ENCODE measurements around the gene TXNDC5.

DNA sequence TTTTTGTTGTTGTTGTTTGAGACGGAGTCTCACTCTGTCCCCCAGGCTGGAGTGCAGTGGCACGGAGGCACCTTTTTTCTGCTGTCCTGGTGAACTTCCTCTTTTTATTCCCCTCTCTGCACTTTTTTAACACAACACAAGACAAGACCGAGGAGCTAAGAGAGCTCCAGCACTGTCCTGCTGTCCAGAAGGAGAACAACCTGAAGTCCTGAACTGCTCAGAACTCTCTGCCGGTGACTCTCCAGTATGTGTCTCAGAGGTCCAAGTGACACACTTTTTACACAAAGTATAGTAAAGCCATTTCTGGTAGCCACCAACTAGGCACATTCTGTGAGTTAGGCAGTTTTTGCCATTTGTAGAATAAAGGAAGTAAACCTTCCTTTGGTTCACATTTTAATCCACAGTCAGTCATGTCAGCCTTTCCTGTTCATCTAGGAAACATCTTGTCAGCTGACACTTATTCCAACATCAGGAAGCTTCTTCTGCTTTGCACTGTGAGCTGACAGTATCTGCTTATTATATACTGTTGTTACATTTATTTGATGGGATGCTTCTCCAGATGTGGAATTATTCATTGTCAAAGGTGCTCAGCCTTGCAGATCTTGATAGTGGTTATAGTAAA is 28.1 kb upstream of the TXNDC5 start:
- TF ChIP-seq, protein P1, sequence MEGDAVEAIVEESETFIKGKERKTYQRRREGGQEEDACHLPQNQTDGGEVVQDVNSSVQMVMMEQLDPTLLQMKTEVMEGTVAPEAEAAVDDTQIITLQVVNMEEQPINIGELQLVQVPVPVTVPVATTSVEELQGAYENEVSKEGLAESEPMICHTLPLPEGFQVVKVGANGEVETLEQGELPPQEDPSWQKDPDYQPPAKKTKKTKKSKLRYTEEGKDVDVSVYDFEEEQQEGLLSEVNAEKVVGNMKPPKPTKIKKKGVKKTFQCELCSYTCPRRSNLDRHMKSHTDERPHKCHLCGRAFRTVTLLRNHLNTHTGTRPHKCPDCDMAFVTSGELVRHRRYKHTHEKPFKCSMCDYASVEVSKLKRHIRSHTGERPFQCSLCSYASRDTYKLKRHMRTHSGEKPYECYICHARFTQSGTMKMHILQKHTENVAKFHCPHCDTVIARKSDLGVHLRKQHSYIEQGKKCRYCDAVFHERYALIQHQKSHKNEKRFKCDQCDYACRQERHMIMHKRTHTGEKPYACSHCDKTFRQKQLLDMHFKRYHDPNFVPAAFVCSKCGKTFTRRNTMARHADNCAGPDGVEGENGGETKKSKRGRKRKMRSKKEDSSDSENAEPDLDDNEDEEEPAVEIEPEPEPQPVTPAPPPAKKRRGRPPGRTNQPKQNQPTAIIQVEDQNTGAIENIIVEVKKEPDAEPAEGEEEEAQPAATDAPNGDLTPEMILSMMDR (IDR thresholded peaks at IDR 0.05; ENCODE audit: insufficient read depth, low read depth, low read length), result no peak
- no peak for TF ChIP-seq EZH2 (IDR thresholded peaks at IDR 0.05; ENCODE audit: insufficient read depth, low read length)
